Measurements from ENCODE around the gene SLC22A5.

Gene SLC22A5

DNA sequence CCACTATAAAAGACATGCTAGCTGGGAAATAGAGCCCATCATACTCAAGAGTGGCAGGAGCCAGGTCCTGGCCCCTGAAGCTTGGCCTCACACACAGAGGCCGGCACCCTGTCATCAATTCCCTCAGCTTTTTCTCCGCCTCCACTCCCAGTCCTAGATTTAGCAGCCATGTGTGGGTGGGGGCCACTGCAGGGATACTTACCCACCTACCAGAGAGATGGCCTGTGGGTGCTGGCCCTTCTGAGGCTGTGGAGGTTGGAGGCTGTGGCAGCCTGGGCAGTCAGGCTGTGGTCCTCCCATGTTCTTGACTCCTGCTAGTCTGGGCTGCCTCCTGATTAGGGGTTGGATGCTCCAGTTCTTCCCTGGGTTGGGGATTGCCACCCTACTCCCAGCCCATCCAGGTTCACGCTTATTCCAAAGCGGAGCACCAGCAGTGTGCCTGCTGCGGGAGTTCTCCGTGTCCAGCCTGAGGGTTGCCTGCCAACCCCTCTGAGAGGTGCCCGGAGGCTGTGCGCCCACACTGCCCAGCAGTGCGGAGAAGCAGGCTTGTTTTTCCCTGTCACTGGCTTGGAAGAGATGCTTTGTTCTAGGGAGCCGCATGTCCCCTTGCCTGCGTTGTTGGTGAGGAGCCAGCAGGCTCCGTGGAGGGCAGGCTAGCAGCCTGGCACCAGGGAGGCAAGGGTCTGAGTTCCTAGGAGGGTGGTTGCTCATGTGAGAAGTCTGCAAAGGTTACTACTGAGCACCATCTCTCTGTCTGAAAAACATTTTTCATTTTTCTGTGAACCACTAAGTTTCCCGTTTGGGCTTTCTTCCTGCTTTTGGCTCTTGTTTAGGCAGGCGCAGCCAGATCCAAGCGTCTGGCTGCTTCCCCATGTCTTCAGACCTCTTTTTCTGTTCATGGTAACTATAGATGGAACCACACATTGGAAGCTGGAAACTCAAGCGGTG, 7.5 kb downstream of the SLC22A5 start:
- TF ChIP-seq SIN3A (IDR thresholded peaks at IDR 0.05; ENCODE audit: borderline replicate concordance, insufficient read depth, low read length) (no peak), FOXP2 (optimal IDR thresholded peaks at IDR 0.05; ENCODE audit: borderline replicate concordance, extremely low read depth, extremely low read length, insufficient read depth) (no peak), POLR2AphosphoS5 (IDR thresholded peaks at IDR 0.05; ENCODE audit: low read depth, low read length) (no peak), TAF1 (IDR thresholded peaks at IDR 0.05; ENCODE audit: borderline replicate concordance, insufficient read depth, low read length) (no peak)
- TF ChIP-seq, protein P1, sequence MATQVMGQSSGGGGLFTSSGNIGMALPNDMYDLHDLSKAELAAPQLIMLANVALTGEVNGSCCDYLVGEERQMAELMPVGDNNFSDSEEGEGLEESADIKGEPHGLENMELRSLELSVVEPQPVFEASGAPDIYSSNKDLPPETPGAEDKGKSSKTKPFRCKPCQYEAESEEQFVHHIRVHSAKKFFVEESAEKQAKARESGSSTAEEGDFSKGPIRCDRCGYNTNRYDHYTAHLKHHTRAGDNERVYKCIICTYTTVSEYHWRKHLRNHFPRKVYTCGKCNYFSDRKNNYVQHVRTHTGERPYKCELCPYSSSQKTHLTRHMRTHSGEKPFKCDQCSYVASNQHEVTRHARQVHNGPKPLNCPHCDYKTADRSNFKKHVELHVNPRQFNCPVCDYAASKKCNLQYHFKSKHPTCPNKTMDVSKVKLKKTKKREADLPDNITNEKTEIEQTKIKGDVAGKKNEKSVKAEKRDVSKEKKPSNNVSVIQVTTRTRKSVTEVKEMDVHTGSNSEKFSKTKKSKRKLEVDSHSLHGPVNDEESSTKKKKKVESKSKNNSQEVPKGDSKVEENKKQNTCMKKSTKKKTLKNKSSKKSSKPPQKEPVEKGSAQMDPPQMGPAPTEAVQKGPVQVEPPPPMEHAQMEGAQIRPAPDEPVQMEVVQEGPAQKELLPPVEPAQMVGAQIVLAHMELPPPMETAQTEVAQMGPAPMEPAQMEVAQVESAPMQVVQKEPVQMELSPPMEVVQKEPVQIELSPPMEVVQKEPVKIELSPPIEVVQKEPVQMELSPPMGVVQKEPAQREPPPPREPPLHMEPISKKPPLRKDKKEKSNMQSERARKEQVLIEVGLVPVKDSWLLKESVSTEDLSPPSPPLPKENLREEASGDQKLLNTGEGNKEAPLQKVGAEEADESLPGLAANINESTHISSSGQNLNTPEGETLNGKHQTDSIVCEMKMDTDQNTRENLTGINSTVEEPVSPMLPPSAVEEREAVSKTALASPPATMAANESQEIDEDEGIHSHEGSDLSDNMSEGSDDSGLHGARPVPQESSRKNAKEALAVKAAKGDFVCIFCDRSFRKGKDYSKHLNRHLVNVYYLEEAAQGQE (IDR thresholded peaks at IDR 0.05; ENCODE audit: insufficient read depth in 1 of 2, low read depth in 2 of 2, low read length in 2 of 2) = no peak

DNA sequence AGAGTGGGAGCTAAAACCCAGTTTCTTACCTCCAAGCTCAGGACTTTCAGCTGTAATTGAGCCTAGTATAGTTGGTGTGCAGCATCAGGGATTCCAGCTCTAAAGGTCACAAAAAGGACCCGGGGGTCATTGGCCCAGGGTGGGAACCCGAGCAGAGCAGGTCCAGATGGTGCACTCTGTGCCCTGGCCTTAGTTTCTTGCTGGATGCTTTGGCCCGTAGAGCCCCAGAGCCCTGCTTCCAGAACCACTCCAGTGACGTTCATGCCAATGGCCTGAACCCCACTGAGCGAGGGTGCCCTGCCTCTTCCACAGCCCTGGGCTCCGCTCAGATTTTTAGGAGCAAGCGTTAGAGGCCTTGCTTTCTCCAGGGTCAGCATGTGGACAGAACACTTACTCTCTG, 8.2 kb downstream of the SLC22A5 start:
- TF ChIP-seq FOXP2 (optimal IDR thresholded peaks at IDR 0.05; ENCODE audit: borderline replicate concordance, extremely low read depth, extremely low read length, insufficient read depth) (no peak), POLR2AphosphoS5 (IDR thresholded peaks at IDR 0.05; ENCODE audit: low read depth, low read length) (no peak), TAF1 (IDR thresholded peaks at IDR 0.05; ENCODE audit: borderline replicate concordance, insufficient read depth, low read length) (no peak), SIN3A (IDR thresholded peaks at IDR 0.05; ENCODE audit: borderline replicate concordance, insufficient read depth, low read length) (no peak)
- TF ChIP-seq, protein P1 (IDR thresholded peaks at IDR 0.05; ENCODE audit: insufficient read depth in 1 of 2, low read depth in 2 of 2, low read length in 2 of 2) = no peak

GRCh38 chr5:132378580-132378979, 9.1 kb downstream of the SLC22A5 start:
- TF ChIP-seq FOXP2 (optimal IDR thresholded peaks at IDR 0.05; ENCODE audit: borderline replicate concordance, extremely low read depth, extremely low read length, insufficient read depth) (no peak), TAF1 (IDR thresholded peaks at IDR 0.05; ENCODE audit: borderline replicate concordance, insufficient read depth, low read length) (no peak), SIN3A (IDR thresholded peaks at IDR 0.05; ENCODE audit: borderline replicate concordance, insufficient read depth, low read length) (no peak), POLR2AphosphoS5 (IDR thresholded peaks at IDR 0.05; ENCODE audit: low read depth, low read length) (no peak)
- TF ChIP-seq, protein P1 (IDR thresholded peaks at IDR 0.05; ENCODE audit: insufficient read depth in 1 of 2, low read depth in 2 of 2, low read length in 2 of 2) = no peak

DNA sequence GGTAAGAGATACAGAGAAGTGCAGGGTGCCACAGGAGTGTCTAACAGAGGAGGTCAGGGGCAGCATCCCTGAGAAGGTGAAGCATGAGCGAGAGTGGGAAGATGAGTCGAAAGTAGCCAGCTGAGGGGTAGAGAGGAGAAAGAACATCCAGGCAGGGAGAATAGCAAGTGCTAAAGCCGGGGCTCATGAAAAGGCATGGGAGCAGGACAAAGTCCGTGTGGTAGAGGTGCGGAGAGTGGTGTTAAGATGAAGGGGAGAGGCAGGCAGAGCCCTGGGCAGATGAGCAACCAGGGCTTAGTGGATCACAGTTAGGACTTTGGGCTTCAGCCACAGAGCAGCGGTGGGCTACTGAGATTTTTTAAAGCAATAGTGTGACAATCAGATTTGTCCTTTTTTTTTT, 10.5 kb downstream of the SLC22A5 start:
- TF ChIP-seq SIN3A (IDR thresholded peaks at IDR 0.05; ENCODE audit: borderline replicate concordance, insufficient read depth, low read length) = no peak
- no peak for TF ChIP-seq FOXP2 (optimal IDR thresholded peaks at IDR 0.05; ENCODE audit: borderline replicate concordance, extremely low read depth, extremely low read length, insufficient read depth)
- TF ChIP-seq TAF1 (IDR thresholded peaks at IDR 0.05; ENCODE audit: borderline replicate concordance, insufficient read depth, low read length) = no peak
- no peak for TF ChIP-seq POLR2AphosphoS5 (IDR thresholded peaks at IDR 0.05; ENCODE audit: low read depth, low read length)
- TF ChIP-seq, protein P1 (IDR thresholded peaks at IDR 0.05; ENCODE audit: insufficient read depth in 1 of 2, low read depth in 2 of 2, low read length in 2 of 2) = no peak
